H7 (cell line): ENCODE measurements around the gene MICB. TPM values are rescaled to one million over a fixed set of nuclear protein-coding genes. Genes with fewer than 3 reads are reported as not detected.
"Not testable (repeated sequence)": the region's sequence is repeated elsewhere in the genome, so short reads cannot be mapped to it uniquely, and the experiment has no call there.

Experiments
- DNase-seq: peaks from one replicate; pipeline ENCODE4 v3.0.0; 2012
- H3K27me3 ChIP-seq: 2 replicates; pipeline ENCODE4 v1.6.0; 2011; ENCODE audit warnings: mild to moderate bottlenecking, low read length; ENCODE audit not compliant: control insufficient read depth, insufficient read depth
- H3K36me3 ChIP-seq: replicated peaks from 2 replicates; pipeline ENCODE4 v1.5.1; 2011; ENCODE audit warnings: low read length; ENCODE audit not compliant: control insufficient read depth, insufficient read depth
- H3K4me3 ChIP-seq: 2 replicates; pipeline ENCODE4 v1.5.1; 2011; ENCODE audit warnings: low read depth, mild to moderate bottlenecking, control low read depth, low read length, moderate library complexity; ENCODE audit not compliant: insufficient read depth
- total RNA-seq: library from RNA; depleted of rRNA; stranded (reverse); fragments of >200 nt; shearing (Covaris generic); gene quantifications from 2 replicates; pipeline ENCODE4 v1.2.3, GENCODE V29; 2014; rRNA removed

Gene MICB
- total RNA-seq, 1 experiment from 2014 or later: 50.3 TPM

GRCh38 chr6:31547727-31548543 is 50.0 kb downstream of the MICB start:
- Histone ChIP-seq H3K36me3 (peaks cover 4% of the 10 kb centered on the region), H3K4me3 (peak overlapping the region; percentile 4), H3K27me3 (no peaks in the 10 kb centered on the region)
- DNase-seq: no peak

- no peaks in the 10 kb centered on the region for H3K27me3 ChIP-seq
- H3K36me3 ChIP-seq: peaks cover 4% of the 10 kb centered on the region
- DNase-seq: no peak
- H3K4me3 ChIP-seq: no peak overlapping the region
Measured at GRCh38 chr6:31548544-31548873, 50.6 kb downstream of the MICB start.

GRCh38 chr6:31551371-31551770 is 53.4 kb downstream of the MICB start:
- DNase-seq: peak; percentile 77
- H3K27me3 ChIP-seq, H3K36me3 ChIP-seq, H3K4me3 ChIP-seq: not testable (repeated sequence)

GRCh38 chr6:31556307-31556706 is 58.4 kb downstream of the MICB start:
- H3K27me3 ChIP-seq: no peaks in the 10 kb centered on the region
- DNase-seq: peak; percentile 24
- H3K4me3 ChIP-seq: no peak overlapping the region
- peaks cover 11% of the 10 kb centered on the region for H3K36me3 ChIP-seq

GRCh38 chr6:31557443-31558317 is 59.7 kb downstream of the MICB start:
- Histone ChIP-seq H3K4me3 (no peak overlapping the region), H3K27me3 (no peaks in the 10 kb centered on the region), H3K36me3 (peaks cover 11% of the 10 kb centered on the region)
- DNase-seq: peak; percentile 36

GRCh38 chr6:31558318-31558625 is 60.3 kb downstream of the MICB start:
- H3K4me3 ChIP-seq: no peak overlapping the region
- peaks cover 11% of the 10 kb centered on the region for H3K36me3 ChIP-seq
- DNase-seq: no peak
- no peaks in the 10 kb centered on the region for H3K27me3 ChIP-seq

- no peaks in the 10 kb centered on the region for H3K27me3 ChIP-seq
- no peak overlapping the region for H3K4me3 ChIP-seq
- no peak for DNase-seq
- peaks cover 11% of the 10 kb centered on the region for H3K36me3 ChIP-seq
Measured at GRCh38 chr6:31558631-31559500, 60.9 kb downstream of the MICB start.

- no peak for DNase-seq
- Histone ChIP-seq H3K36me3 (peaks cover 11% of the 10 kb centered on the region), H3K4me3 (no peak overlapping the region), H3K27me3 (no peaks in the 10 kb centered on the region)
Measured at GRCh38 chr6:31559606-31559957, 61.6 kb downstream of the MICB start.

GRCh38 chr6:31559958-31560696 is 62.2 kb downstream of the MICB start:
- no peak for DNase-seq
- Histone ChIP-seq H3K36me3 (peaks cover 11% of the 10 kb centered on the region), H3K4me3 (no peak overlapping the region), H3K27me3 (no peaks in the 10 kb centered on the region)

- no peak overlapping the region for H3K4me3 ChIP-seq
- H3K36me3 ChIP-seq: peaks cover 11% of the 10 kb centered on the region
- no peaks in the 10 kb centered on the region for H3K27me3 ChIP-seq
- DNase-seq: no peak
Measured at GRCh38 chr6:31560697-31561058, 62.7 kb downstream of the MICB start.

Other genes starting within 250 kb of the MICB start
- gene HLA-C, start 226.1 kb upstream of the MICB start, total RNA-seq: 33.7 and 34.7 TPM in 2 replicates
- gene HLA-B, start 141.0 kb upstream of the MICB start, total RNA-seq: 7.3 and 27.3 TPM in 2 replicates
- 12.0 and 14.7 TPM in 2 replicates for gene MICA, start 94.5 kb upstream of the MICB start, total RNA-seq
- gene MCCD1, start 30.8 kb downstream of the MICB start, total RNA-seq: not detected in 2 replicates
- 787 and 872 TPM in 2 replicates for gene DDX39B, start 43.9 kb downstream of the MICB start, total RNA-seq
- gene ATP6V1G2, start 48.5 kb downstream of the MICB start, total RNA-seq: 3.5 and 7.0 TPM in 2 replicates
- 33.2 and 34.2 TPM in 2 replicates for gene NFKBIL1, start 49.5 kb downstream of the MICB start, total RNA-seq
- gene LTA, start 74.1 kb downstream of the MICB start, total RNA-seq: 0.44 TPM in 1 of 2 replicates, not detected in the other
- not detected in 2 replicates for gene TNF, start 77.4 kb downstream of the MICB start, total RNA-seq
- gene LTB, start 84.3 kb downstream of the MICB start, total RNA-seq: 0.35 TPM in 1 of 2 replicates, not detected in the other
- not detected in 2 replicates for gene LST1, start 88.1 kb downstream of the MICB start, total RNA-seq
- not detected in 2 replicates for gene NCR3, start 94.9 kb downstream of the MICB start, total RNA-seq
- 0.48 and 1.4 TPM in 2 replicates for gene AIF1, start 117.1 kb downstream of the MICB start, total RNA-seq
- 163 and 176 TPM in 2 replicates for gene PRRC2A, start 122.6 kb downstream of the MICB start, total RNA-seq
- gene BAG6, start 154.5 kb downstream of the MICB start, total RNA-seq: 320 and 331 TPM in 2 replicates
- gene APOM, start 157.7 kb downstream of the MICB start, total RNA-seq: 3.3 and 4.2 TPM in 2 replicates
- 17.3 and 17.6 TPM in 2 replicates for gene C6orf47, start 162.6 kb downstream of the MICB start, total RNA-seq
- gene GPANK1, start 166.9 kb downstream of the MICB start, total RNA-seq: 28.6 and 33.3 TPM in 2 replicates
- gene CSNK2B, start 167.9 kb downstream of the MICB start, total RNA-seq: 197 and 224 TPM in 2 replicates
- 2.9 and 4.2 TPM in 2 replicates for gene LY6G5B, start 171.8 kb downstream of the MICB start, total RNA-seq
- 0.70 and 2.0 TPM in 2 replicates for gene LY6G5C, start 182.9 kb downstream of the MICB start, total RNA-seq
- gene ABHD16A, start 205.2 kb downstream of the MICB start, total RNA-seq: 35.7 and 39.7 TPM in 2 replicates
- gene LY6G6F, start 208.7 kb downstream of the MICB start, total RNA-seq: not detected in 2 replicates
- gene LY6G6D, start 217.2 kb downstream of the MICB start, total RNA-seq: 2.8 TPM in 1 of 2 replicates, not detected in the other
- gene LY6G6C, start 223.6 kb downstream of the MICB start, total RNA-seq: not detected in 2 replicates
- not detected in 2 replicates for gene MPIG6B, start 225.2 kb downstream of the MICB start, total RNA-seq
- 83.6 and 99.2 TPM in 2 replicates for gene DDAH2, start 231.2 kb downstream of the MICB start, total RNA-seq
- 456 and 621 TPM in 2 replicates for gene CLIC1, start 238.4 kb downstream of the MICB start, total RNA-seq
- 19.5 and 28.4 TPM in 2 replicates for gene MSH5, start 241.9 kb downstream of the MICB start, total RNA-seq